Measurements from ENCODE around the gene DPP3. TPM values are rescaled to one million over a fixed set of nuclear protein-coding genes. Genes with fewer than 3 reads are reported as not detected.

DPP3 gene
- total RNA-seq, 1 donor from 2014 or later: 60.0 TPM

DNA sequence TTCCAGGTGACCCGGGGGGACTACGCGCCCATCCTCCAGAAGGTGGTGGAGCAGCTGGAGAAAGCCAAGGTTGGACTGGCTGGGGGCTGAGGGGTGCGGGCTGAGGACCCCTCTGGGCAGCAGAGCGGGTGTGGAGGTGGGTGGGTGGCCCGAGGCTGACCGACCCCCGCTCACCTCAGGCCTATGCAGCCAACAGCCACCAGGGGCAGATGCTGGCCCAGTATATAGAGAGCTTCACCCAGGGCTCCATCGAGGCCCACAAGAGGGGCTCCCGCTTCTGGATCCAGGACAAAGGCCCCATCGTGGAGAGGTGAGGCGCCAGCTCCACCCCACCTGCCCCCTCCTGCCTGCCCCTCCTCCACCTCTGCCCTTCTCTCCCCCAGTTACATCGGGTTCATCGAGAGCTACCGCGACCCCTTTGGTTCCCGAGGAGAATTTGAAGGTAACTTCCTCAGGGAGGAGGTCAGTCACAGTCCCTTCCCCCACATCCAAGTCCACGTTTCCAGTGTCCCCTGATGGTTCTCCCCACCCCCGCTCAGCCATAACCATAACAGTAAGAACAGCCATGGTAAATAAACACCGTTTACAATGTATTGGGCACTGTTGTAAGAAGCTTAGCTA, 11.2 kb downstream of the DPP3 start:
- Histone ChIP-seq H3K27ac (ENCODE audit: low read depth, low read length) (no peak overlapping the region), H3K9me3 (ENCODE audit: insufficient read depth, low read depth, low read length) (no peaks in the 10 kb centered on the region), H3K4me2 (ENCODE audit: low read length) (no peak overlapping the region), H3K36me3 (ENCODE audit: insufficient read depth, low read length) (peaks cover 4% of the 10 kb centered on the region), H2AFZ (ENCODE audit: low read depth, low read length) (no peak overlapping the region), H3K9ac (ENCODE audit: low read length) (no peak overlapping the region), H3K27me3 (ENCODE audit: insufficient read depth, low read length) (no peaks in the 10 kb centered on the region), H3K4me3 (ENCODE audit: insufficient read depth, low read depth, low read length) (no peak overlapping the region), H3K79me2 (ENCODE audit: insufficient read depth, low read length) (no peaks in the 10 kb centered on the region), H4K20me1 (ENCODE audit: insufficient read depth, low read length) (peaks cover 8% of the 10 kb centered on the region), H3K4me1 (ENCODE audit: insufficient read depth, low read length) (peaks cover 6% of the 10 kb centered on the region)
- H3K36me3 Mint-ChIP-seq (ENCODE audit: low read depth, unreplicated experiment): peaks cover 21% of the 10 kb centered on the region
- no peak for FAIRE-seq
- H3K4me1 Mint-ChIP-seq (ENCODE audit: low read depth, unreplicated experiment): no peaks in the 10 kb centered on the region
- TF ChIP-seq, protein P1, sequence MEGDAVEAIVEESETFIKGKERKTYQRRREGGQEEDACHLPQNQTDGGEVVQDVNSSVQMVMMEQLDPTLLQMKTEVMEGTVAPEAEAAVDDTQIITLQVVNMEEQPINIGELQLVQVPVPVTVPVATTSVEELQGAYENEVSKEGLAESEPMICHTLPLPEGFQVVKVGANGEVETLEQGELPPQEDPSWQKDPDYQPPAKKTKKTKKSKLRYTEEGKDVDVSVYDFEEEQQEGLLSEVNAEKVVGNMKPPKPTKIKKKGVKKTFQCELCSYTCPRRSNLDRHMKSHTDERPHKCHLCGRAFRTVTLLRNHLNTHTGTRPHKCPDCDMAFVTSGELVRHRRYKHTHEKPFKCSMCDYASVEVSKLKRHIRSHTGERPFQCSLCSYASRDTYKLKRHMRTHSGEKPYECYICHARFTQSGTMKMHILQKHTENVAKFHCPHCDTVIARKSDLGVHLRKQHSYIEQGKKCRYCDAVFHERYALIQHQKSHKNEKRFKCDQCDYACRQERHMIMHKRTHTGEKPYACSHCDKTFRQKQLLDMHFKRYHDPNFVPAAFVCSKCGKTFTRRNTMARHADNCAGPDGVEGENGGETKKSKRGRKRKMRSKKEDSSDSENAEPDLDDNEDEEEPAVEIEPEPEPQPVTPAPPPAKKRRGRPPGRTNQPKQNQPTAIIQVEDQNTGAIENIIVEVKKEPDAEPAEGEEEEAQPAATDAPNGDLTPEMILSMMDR (IDR thresholded peaks at IDR 0.05; ENCODE audit: insufficient read depth, low read depth, low read length): no peak
- no peak for TF ChIP-seq EZH2 (IDR thresholded peaks at IDR 0.05; ENCODE audit: insufficient read depth, low read length)
- DNase-seq (ENCODE audit: low read depth): no peak
- no peak overlapping the region for H3K4me3 Mint-ChIP-seq (ENCODE audit: unreplicated experiment)
- H3K27me3 Mint-ChIP-seq (ENCODE audit: low read depth, unreplicated experiment): no peaks in the 10 kb centered on the region
- no peaks in the 10 kb centered on the region for H3K9me3 Mint-ChIP-seq (ENCODE audit: unreplicated experiment)
- H3K27ac Mint-ChIP-seq (ENCODE audit: unreplicated experiment): no peak overlapping the region

DNA sequence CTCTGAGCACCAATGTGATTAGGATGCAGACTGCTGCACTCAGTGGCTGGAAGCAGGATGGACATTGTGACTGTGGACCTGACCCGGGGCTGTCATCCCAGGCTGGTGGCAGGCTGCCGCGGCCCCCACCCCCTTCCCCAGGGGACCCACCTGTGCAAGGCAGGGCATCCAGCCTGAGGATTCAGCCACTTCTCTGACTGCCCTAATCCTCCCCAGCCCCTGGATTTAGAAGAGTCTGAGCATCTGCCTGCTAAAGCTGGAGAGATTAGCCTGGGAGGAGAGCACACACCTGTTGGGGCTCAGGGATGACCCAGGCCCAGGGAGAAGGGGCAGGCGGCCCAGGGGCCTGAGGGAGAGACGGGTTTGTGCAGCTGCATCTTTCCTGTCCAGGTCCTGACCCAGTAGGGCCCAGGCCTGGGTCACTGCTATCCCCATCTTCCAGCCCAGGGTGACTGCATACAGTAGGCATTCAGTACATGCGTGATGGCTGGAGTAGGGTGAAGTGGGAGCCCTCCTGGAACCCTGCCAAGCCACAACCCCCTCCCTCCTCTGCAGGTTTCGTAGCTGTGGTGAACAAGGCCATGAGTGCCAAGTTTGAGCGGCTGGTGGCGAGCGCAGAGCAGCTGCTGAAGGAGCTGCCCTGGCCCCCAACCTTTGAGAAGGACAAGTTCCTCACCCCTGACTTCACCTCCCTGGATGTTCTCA, 12.1 kb downstream of the DPP3 start:
- peaks cover 4% of the 10 kb centered on the region for H3K36me3 ChIP-seq (ENCODE audit: insufficient read depth, low read length)
- no peak overlapping the region for H3K4me2 ChIP-seq (ENCODE audit: low read length)
- Mint-ChIP-seq H3K4me1 (ENCODE audit: low read depth, unreplicated experiment) (no peaks in the 10 kb centered on the region), H3K27me3 (ENCODE audit: low read depth, unreplicated experiment) (no peaks in the 10 kb centered on the region), H3K9me3 (ENCODE audit: unreplicated experiment) (no peaks in the 10 kb centered on the region), H3K27ac (ENCODE audit: unreplicated experiment) (no peak overlapping the region), H3K36me3 (ENCODE audit: low read depth, unreplicated experiment) (peaks cover 26% of the 10 kb centered on the region), H3K4me3 (ENCODE audit: unreplicated experiment) (no peak overlapping the region)
- no peaks in the 10 kb centered on the region for H3K9me3 ChIP-seq (ENCODE audit: insufficient read depth, low read depth, low read length)
- H3K27ac ChIP-seq (ENCODE audit: low read depth, low read length): no peak overlapping the region
- no peak overlapping the region for H3K4me3 ChIP-seq (ENCODE audit: insufficient read depth, low read depth, low read length)
- peaks cover 6% of the 10 kb centered on the region for H3K4me1 ChIP-seq (ENCODE audit: insufficient read depth, low read length)
- H3K79me2 ChIP-seq (ENCODE audit: insufficient read depth, low read length): no peaks in the 10 kb centered on the region
- H3K9ac ChIP-seq (ENCODE audit: low read length): no peak overlapping the region
- H3K27me3 ChIP-seq (ENCODE audit: insufficient read depth, low read length): no peaks in the 10 kb centered on the region
- TF ChIP-seq, protein P1 (IDR thresholded peaks at IDR 0.05; ENCODE audit: insufficient read depth, low read depth, low read length): no peak
- no peak for TF ChIP-seq EZH2 (IDR thresholded peaks at IDR 0.05; ENCODE audit: insufficient read depth, low read length)
- DNase-seq (ENCODE audit: low read depth) (peak; percentile 53), FAIRE-seq (no peak)
- H2AFZ ChIP-seq (ENCODE audit: low read depth, low read length): no peak overlapping the region
- peaks cover 8% of the 10 kb centered on the region for H4K20me1 ChIP-seq (ENCODE audit: insufficient read depth, low read length)

DNA sequence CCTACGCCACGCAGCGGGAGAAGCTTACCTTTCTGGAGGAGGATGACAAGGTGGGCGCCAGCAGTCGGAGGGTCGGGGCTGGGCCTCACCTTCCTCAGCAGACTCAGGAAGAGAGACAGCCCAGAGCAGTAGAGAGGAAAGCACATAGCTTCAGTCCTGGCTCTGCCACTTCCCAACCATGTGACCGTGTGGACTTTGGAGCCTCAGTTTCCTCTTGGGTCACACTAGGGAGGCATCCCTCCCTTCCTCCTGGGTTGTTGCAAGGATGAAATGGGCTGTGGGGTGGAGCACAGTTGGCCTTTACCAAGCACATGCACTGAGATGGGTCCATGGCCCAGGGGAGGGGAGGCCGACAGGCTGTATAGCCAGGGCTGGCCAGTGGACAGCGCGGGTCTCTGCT, 12.9 kb downstream of the DPP3 start:
- Histone ChIP-seq H3K9me3 (ENCODE audit: insufficient read depth, low read depth, low read length) (no peaks in the 10 kb centered on the region), H3K4me3 (ENCODE audit: insufficient read depth, low read depth, low read length) (no peak overlapping the region), H3K27me3 (ENCODE audit: insufficient read depth, low read length) (no peaks in the 10 kb centered on the region), H2AFZ (ENCODE audit: low read depth, low read length) (no peak overlapping the region), H3K9ac (ENCODE audit: low read length) (no peak overlapping the region), H3K79me2 (ENCODE audit: insufficient read depth, low read length) (no peaks in the 10 kb centered on the region), H3K36me3 (ENCODE audit: insufficient read depth, low read length) (peaks cover 4% of the 10 kb centered on the region), H3K27ac (ENCODE audit: low read depth, low read length) (no peak overlapping the region), H4K20me1 (ENCODE audit: insufficient read depth, low read length) (peaks cover 8% of the 10 kb centered on the region), H3K4me1 (ENCODE audit: insufficient read depth, low read length) (peaks cover 6% of the 10 kb centered on the region), H3K4me2 (ENCODE audit: low read length) (no peak overlapping the region)
- Mint-ChIP-seq H3K27ac (ENCODE audit: unreplicated experiment) (no peak overlapping the region), H3K9me3 (ENCODE audit: unreplicated experiment) (no peaks in the 10 kb centered on the region), H3K36me3 (ENCODE audit: low read depth, unreplicated experiment) (peaks cover 25% of the 10 kb centered on the region), H3K27me3 (ENCODE audit: low read depth, unreplicated experiment) (no peaks in the 10 kb centered on the region), H3K4me3 (ENCODE audit: unreplicated experiment) (no peak overlapping the region), H3K4me1 (ENCODE audit: low read depth, unreplicated experiment) (no peaks in the 10 kb centered on the region)
- DNase-seq (ENCODE audit: low read depth) (no peak), FAIRE-seq (no peak)
- TF ChIP-seq EZH2 (IDR thresholded peaks at IDR 0.05; ENCODE audit: insufficient read depth, low read length): no peak
- TF ChIP-seq, protein P1 (IDR thresholded peaks at IDR 0.05; ENCODE audit: insufficient read depth, low read depth, low read length): no peak
